HG02970 (cell line): ENCODE results near the gene TCF7.

ENCODE experiments used
- ATAC-seq: cut with Tn5 transposase; IDR thresholded peaks from one replicate; pipeline ENCODE4 v1.9.1; 2021; ENCODE audit warnings: mild to moderate bottlenecking, moderate library complexity, moderate number of reproducible peaks; ENCODE audit not compliant: unreplicated experiment, low FRiP score

Gene TCF7

DNA sequence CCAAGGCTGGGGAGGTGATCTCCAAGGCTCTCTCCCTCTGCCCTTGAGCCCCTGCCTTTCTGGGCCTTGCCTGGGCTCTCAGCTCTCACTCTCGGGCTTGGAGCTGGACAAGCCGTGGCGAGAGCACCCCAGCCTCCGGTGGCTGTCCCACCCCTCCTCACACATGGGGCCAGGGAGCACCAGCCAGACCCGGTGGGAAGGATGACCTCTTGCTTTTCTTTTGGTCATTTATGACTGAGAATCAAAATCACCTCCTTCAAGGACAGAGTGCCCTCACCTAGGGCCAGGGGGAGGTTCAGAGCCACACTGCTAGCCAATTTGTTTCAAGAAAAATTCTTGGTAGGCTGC lies 14.1 kb downstream of the TCF7 start:
- no peak for ATAC-seq

DNA sequence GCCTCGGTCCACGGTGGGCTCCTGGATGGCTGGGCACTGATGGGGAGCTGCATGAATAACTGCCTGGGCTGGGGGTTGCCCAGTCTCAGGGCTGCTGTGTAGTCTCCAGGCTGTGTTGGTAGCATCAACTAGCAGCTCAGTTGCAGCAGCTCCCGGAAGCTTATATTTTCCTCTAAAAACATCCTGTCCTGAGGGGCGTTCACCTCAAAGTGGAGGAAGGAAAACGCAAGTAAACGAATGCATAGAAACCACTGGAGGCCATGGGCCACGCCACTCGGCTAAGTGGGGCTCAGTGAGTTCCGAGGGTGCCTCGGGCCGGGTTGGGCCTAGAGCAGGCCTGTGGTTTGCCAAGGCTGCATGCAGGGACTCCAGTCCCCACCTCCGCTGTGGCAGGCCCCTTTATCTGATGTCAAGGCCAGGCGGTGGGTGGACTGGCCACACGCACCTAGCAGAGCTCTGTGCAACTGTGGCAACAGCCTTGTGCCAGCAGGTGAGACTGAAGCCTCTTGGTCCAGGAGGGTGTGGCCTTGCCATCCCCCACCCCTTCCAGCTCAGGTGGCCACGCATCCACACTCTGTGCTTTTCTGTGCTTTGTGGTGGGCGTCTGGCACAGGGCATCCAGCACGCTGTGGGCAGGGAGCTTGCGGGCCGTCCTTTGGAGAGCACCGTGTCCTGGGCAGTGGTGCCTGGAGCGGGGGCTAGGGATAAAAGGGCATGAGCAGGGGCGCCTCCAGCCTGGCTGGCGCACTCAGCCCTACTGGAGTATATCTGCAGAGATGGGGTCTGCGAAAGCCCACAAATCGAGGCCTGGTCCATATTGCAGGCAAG lies 15.1 kb downstream of the TCF7 start:
- no peak for ATAC-seq

DNA sequence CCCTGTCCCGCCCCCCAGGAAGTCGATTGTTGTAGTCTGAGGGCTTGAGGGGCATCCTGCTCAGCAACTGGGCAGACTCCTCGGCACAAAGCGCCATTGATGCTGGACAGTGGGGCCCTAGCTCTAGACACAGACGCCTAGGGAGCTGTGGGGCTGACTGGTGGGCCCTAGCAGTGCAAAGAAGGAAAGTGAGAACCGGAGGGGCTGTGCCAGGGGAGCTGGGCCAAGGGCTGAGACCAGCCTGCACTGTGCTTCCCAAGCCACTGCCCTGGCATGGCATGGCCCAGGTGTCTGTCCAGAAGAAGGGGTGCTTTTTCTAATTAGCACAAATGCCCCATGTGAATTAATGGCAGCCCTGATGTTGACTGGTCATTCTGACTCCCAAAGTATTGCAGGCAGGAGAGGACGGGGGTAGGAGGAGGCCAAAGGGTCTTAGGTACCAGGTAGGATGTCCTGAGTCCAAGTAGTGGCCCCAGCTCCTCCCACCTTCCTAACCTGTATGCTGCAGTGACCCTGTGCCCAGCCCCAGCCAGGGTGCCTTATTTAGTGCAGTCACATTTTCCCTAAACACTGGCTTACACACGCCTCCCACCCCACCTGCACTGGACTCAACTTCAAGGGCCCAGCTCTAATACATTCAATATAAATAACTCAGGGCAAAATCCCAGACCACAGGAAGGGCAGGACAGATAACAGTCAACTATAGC lies 15.9 kb downstream of the TCF7 start:
- no peak for ATAC-seq

DNA sequence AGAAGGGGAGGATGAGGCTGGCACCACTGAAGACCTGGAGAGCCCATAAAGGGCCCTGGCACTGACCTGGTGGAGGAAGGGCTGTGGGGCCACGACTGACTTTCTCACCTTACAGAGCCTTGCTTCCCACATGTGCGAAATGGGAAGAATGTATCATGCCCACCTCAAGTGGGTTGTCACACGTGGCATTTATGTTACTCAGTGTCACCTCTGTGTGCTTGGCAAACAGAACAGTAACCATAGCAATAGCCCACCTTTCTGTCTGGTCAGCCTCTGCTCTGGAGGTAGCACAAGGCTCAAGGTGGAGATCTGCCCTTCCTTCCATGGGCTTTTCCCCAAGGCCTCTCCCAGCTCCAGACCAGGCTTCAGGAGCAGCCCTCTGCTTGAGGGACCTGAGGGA lies 16.7 kb downstream of the TCF7 start:
- no peak for ATAC-seq

DNA sequence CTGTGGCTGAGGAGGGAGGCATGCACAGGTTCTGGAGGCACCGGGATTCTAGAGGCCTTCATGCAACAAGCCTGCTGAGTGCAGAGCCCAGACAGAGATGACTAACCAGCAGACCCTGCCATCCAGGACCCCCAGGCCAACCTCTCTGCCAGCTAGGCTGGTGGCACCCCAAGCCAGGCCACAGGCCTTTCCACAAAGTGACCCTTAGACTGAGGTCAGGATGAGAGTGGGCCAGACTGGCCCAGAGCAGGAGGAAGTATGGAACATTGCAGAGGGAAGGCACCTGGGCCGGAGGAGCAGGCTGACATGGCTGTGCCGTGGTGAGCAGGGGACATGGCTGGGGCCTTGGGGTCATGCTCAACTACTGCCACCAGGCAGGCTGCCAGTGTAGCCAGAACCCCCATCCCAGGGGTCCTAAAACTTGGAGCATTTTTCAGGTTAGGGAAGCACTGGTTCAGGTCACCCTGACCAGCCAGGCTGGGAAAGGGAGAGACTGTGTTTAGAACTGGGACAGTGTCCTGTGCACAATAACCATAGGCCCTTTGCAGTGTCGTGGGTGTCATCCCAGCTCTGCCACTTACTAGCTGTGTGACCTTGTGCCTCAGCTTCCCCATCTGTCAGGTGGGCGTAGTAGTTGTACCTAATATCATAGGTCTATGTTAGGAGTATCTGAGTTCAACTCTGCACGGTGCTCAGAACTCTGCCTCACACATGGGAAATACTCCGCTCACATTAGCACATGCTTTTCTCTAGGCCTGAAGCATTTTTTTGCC lies 17.3 kb downstream of the TCF7 start:
- no peak for ATAC-seq

DNA sequence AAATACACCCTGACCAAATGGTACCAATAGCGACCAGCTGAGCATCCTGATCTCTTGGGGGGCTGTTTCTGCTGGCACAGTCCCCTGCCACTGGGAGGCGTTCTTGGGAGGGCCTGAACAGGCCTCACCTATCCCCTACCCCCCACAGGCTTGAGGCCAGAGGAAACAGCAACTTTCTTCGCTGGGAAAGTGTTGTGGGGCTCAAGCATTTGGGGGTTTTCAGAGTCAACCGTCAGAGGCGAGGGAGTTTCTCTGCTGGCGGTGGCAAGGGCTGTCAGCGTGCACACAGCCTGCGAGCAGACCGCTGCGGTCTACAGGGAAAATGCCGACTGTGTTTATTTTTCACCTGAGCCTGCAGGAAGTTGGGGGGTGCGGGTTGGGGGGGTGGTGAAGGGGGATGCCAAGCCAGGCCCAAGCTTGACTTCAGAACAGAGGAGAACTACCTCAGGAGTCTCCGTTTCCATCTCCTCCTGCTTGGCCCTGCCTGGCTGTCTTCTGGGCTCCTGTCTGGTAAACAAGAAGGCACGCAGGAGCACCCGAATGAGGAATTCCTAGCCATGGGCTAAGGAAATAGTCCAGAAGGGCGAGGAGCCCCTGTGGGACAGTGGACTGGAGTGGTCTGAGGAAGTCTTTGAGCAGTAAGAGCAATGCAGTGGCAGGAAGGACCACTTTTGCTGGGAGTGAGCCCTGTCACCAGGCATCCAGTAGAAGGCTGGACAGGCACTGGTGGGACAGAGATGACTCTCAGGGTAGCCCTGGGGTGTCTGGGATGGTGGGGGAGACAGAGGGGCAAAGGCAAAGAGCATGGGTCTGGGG lies 18.1 kb downstream of the TCF7 start:
- ATAC-seq: no peak

DNA sequence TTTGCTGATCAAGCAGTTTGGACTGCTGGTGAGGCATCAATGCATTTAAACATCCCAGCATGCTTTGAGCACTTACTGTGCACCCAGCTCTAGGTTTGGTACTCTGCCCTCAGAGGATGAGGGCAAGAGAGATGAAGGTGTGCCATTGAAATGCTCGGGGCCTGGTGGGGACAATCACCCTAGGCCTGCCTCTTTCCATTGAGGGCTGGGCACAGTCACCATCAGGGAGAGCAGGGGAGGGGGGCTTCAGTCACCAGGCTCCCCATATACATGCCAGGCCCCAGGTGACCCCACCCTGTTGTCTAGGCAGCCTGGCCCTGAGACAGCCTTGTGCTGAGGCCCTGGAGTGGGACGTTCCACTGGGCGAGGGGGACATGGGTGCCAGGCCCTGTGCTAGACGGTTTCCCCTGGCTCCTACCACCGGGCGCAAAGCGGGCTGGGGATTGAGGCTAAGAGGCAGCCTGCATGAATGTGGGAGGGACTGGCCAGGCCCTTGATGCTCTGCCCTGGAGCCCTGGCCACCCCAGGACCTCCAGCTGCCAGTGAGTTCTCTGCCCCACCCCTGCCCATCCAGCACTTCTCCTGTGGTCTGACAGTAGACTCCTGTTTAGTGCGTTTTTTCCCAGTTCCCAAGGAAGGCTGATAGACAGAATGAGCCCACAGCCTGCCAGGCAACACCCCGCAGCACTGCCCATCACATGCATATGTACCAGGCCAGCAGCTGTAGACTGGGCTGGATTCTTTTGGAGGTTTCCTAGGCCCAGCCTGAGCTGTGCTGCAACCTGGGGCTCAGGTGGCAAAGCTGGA lies 18.9 kb downstream of the TCF7 start:
- no peak for ATAC-seq

DNA sequence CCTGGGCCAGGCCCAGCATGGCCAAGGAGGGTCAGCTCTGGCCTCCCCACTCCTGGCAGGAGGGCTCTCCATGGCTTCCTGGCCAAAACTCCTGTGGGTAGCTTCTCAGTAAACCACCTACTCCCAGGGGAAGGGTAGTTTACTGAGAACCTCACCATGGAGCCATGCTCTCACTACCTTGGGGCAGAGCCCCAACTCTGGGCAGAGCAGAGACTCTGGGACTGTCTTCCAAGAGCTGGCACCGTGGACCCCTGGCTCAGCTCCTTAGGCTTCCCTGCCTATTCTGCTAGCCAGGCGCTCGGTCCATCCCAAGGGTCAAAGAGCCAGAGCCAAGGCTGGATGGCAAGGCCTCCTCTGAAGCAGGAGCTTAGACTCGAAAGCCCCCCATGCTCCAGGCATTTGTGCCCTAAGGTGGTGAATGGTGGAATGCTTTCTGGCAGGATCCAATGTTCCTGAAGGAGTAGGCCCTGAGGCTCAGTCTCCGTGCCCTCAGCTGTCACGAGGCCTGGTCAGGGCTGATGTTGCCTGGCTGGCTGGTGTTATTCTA lies 19.6 kb downstream of the TCF7 start:
- ATAC-seq: no peak

DNA sequence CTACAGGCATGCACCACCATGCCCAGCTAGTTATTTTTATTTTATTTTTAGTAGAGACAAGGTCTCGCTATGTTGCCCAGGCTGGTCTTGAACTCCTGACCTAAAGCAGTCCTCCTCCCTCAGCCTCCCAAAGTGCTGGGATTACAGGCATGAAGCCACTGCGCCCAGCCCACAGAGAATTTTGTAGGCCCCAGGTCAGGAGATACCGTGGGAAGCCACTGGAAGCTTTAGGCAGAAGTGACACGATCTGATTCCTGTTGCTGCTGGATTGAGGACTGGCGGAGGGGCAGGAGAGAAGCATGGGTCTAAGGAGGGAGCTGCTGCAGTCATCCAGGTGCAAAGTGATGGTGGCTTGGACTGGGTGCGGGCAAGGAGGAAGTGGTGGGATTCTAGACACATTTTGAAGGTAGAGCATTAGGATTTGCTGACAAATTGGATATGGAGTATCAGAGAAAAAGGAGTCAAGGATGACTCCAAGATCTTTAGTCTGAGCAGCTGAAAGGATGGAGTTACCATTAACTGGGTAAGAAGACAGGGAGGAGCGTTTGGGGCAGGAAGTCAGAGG lies 20.7 kb downstream of the TCF7 start:
- ATAC-seq: no peak

DNA sequence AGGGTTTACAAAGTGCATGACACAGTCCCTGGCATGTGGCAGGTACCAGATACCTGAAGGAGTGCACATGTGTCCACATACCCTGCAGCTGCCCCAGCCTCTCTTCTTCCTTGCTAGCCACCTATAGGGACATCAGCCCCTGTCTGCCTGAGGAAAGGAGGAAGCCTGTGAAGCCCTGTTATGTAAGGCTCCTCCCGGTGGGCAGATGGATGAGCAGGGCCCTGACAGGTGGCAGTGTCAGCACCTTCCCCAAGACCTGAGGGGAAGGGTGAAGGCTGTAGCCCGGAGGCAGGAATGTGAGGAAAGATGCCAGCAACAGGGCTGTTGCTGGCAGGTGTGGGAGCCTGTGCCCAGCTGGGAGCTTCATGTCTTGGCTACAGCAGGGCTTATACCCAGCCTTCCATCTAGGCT lies 21.7 kb downstream of the TCF7 start:
- ATAC-seq: no peak

DNA sequence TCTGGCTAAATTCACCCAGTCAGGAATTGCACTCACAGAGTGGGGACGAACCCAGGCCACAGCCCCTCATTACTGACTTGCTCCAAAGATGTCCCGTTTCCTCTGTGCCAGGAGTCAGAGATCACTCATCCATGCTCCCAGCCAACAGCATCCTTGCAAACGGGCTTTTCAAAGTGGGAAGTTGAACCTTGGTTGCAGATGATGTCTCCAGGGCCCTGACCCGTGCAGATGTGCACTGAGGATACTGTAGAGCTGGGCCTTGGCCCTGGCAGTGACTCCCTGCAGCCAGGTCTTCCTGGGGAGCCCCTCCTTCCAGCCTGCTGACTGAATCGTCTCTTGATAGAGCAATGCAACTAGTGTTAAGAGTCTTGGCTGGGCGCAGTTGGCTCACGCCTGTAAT lies 22.3 kb downstream of the TCF7 start:
- no peak for ATAC-seq

DNA sequence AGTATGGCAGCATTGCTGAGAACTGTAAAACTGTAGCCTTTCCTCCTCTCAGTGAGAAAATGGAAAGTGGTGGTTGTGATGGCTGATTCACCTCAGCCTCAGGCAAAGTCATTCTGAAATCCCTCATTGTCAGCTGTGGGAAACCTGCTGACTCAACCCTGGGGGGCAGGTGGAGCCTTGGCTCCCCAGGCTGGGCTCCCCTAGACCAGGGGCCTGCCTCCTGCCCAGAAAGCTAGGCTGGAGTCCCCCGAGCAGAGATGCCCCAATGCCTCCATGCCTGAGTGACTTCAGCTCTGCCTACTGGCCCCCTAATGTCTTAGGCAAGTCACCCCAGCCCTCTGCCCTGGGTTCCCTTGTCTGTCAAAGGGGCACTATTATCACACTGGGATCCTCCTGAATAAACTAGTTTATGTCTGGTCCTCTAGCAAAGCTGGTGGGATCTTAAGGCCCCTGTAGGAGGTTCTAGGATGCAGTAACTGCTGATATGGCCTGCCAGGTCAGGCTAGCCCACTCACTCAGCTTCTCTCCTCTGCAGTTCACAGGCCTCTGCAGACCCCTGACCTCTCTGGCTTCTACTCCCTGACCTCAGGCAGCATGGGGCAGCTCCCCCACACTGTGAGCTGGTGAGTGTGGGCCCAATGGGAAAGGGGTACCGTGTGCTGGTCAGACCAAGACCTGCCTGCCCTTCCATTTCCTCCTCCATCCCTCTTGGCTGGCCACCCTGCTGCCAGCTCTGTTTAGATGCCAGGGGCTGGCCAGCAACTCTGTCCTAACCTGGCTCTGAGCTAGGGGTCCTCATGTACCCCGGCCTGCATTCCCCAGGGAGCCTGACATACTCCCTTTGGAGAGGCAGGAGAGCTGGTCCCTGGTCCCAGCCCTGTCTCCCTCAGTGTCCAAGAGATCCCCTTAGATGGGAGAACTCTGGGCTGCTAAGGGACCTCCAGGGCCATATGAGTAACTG lies 24.2 kb downstream of the TCF7 start:
- no peak for ATAC-seq

DNA sequence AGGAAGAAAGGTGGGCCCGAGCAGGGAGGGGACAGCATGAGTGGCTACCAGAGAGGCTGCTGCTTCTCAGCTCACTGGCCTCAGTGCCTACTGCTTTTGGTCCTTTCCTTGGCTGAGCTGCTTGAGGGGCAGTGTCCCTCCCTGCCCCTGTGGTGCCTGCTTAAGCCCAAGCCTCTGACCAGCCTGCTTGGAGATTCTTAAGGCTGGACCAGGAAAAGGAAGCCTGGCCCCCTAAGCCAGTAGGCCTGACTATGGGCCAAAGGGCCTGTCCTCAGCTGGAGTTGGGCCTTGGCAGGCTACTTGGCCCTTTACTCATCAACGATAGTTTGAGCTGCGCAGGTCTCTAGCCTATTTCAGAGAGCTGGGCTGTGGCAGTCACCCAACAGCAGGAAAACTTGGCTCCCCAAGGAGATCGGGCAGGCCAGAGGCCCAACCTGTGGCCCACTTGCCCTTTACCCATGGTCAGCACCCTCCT lies 24.9 kb downstream of the TCF7 start:
- no peak for ATAC-seq

DNA sequence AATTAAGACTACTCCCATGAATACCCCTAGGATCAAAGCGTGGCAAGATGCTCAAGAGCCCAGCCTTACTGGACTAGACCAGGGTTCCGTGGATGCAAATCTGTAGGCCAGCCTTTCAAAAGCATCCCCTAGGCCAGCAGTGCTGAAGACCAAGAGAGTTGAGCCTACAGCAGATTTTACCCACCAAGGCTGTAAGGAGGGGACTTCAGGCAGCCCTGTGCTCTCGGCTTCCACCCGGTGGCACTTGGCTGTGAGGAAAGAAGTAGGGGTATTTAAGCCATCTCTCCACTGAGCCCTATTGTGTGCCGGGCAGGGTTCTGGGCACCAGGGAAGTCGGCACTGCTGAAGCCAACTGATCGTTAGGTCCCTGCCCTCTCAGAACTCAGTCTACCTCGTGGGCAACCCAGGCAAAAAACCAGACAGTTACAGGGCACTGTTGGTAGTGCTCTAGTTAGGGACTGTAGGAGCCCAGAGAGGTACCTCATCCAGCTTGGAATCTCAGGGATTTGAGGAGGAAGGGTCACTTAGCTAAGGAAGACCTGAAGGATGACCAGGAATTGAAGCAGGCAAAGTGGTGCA lies 25.5 kb downstream of the TCF7 start:
- ATAC-seq: no peak

DNA sequence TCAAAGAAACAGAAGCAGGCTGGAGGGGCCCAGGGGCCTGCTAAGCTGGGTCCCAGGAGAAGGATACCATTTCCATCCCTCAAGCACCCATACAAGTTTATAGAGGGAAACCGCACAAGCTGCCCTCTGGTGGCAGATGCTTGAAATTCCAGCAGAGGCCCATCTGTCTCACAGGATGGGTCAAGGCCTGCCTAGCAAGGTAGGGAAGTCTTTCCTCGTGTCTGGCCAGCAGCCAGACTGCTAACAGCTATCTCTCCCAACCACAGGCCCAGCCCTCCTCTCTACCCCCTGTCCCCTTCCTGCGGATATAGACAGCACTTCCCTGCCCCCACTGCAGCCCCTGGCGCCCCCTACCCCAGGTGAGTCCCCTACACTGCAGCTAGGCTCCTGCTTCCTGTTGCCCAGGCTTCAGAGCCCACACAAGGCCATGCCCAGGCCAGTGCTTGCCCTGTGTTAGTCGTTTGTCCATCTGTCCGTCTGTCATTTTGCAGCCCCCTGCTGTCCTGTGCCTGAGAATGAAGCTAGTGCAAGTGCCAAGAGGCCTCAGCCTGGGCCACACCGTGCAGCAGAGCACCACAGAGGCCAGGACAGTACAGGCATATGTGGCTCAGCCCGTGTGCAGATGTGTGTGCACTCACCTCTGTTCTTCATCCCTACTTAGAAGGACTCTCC lies 26.2 kb downstream of the TCF7 start:
- no peak for ATAC-seq

DNA sequence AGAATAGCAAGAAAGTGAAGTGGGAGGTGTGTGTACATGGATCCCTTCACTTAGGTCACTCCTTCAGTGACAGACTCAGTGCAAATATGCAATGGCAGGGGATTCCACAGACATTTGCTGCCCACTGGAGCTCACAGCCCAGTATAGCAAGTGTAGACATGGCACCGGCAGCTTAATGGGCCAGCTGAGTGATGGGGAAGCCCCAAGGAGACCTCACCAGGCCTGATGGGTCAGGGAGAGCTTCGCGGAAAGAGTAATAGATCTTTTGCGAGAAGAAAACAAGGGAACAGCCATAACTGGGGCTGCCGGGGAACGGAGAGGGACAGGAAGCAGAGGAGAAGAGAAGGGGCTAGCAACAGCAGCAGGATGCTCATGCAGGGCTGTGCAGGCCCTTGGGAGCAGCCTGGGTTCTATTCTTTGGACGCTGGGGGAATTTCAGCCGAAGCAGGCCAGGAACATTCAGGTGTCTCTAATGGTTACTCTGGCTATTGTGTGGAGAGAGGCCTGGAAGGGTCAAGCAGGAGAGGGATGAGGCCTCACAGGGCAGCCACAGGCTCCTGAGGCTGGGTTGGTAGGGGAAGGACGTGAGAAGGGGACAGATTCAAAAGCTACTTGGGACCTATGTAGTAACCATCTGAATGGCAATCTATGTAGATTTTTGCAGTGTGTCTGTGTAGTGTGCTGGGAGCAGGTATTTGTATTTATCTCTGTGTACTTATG lies 27.0 kb downstream of the TCF7 start:
- no peak for ATAC-seq
